GM12878 (cell line): ENCODE results near the gene GK.

ENCODE experiments used
- ELK1 ChIP-seq: IDR thresholded peaks from 2 replicates; pipeline ENCODE4 v1.6.1; 2012; ENCODE audit warnings: low read depth, low read length, improper control_type of control experiment
- KDM1A ChIP-seq: fragments of 200-600 bp; sonication (generic); IDR thresholded peaks from 2 replicates; pipeline ENCODE4 v1.6.1; 2016; ENCODE audit warnings: borderline replicate concordance
- POLR2A ChIP-seq: IDR thresholded peaks from 2 replicates; pipeline ENCODE4 v1.6.1; 2011; ENCODE audit warnings: low read depth, mild to moderate bottlenecking, low read length
- SP1 ChIP-seq: IDR thresholded peaks from one replicate; pipeline ENCODE4 v1.6.1; 2011; ENCODE audit warnings: low read depth, low read length
- TCF12 ChIP-seq: IDR thresholded peaks from 2 replicates; pipeline ENCODE4 v1.6.1; 2011; ENCODE audit warnings: low read depth, mild to moderate bottlenecking, low read length
- TCF7 ChIP-seq: IDR thresholded peaks from 2 replicates; pipeline ENCODE4 v1.6.1; 2014; ENCODE audit warnings: antibody characterized with exemption, borderline replicate concordance
- TF ChIP-seq, protein P1 (sequence below): IDR thresholded peaks from 2 replicates; pipeline ENCODE4 v1.6.1; 2011; ENCODE audit warnings: low read depth, mild to moderate bottlenecking, low read length, moderate library complexity, borderline replicate concordance; ENCODE audit errors: extremely low read depth

GRCh38 chrX:30655991-30656390 is 2.8 kb downstream of the GK start:
- TF ChIP-seq TCF12 (no peak), KDM1A (no peak), ELK1 (no peak), TCF7 (no peak), POLR2A (no peak), SP1 (no peak)
- TF ChIP-seq, protein P1, sequence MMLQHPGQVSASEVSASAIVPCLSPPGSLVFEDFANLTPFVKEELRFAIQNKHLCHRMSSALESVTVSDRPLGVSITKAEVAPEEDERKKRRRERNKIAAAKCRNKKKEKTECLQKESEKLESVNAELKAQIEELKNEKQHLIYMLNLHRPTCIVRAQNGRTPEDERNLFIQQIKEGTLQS = no peak
